GM23338 (cell line): ENCODE measurements around the gene TOP1.

Source experiments
- CTCF ChIP-seq, 2 experiments: fragments of 200-600 bp in 1 of 2; sonication (generic) in 1 of 2; conservative IDR thresholded peaks; 2 replicates each; pipeline versions ENCODE4 v1.5.1 to v1.6.1; 2016 to 2017; ENCODE audit warnings: antibody characterized with exemption in 2 of 2, low read depth in 2 of 2, mild to moderate bottlenecking in 2 of 2, moderate library complexity in 1 of 2
- POLR2AphosphoS5 ChIP-seq: IDR thresholded peaks from 2 replicates; pipeline ENCODE4 v1.6.1; 2016; ENCODE audit warnings: antibody characterized with exemption, low read depth

- no peak for TF ChIP-seq CTCF (conservative IDR thresholded peaks at IDR 0.05; ENCODE audit: low read depth in 2 of 2)
- TF ChIP-seq POLR2AphosphoS5: no peak
Measured at GRCh38 chr20:41014561-41015088, 14.0 kb upstream of the TOP1 start.
